Vagina (tissue), 2 donors: Measurements from ENCODE around the gene SCAPER. TPM values are rescaled to one million over a fixed set of nuclear protein-coding genes. Genes with fewer than 3 reads are reported as not detected.

ENCODE experiments used
- DNase-seq, 2 donors: peaks; one replicate each; pipeline ENCODE4 v3.0.0-alpha.2; 2017; ENCODE audit errors: extremely low spot score in 2 of 2
- H3K27ac ChIP-seq: fragments of 200-600 bp; sonication (generic); one replicate; pipeline ENCODE4 v1.5.1; 2019
- H3K27me3 ChIP-seq: fragments of 200-600 bp; sonication (generic); one replicate; pipeline ENCODE4 v1.5.1; 2019
- H3K36me3 ChIP-seq, 2 donors: fragments of 200-600 bp; sonication (generic); one replicate each; pipeline ENCODE4 v1.5.1; 2017 to 2019
- H3K4me1 ChIP-seq: fragments of 200-600 bp; sonication (generic); one replicate; pipeline ENCODE4 v1.5.1; 2019
- H3K4me3 ChIP-seq, 2 donors: fragments of 200-600 bp; sonication (generic); 1 replicate in 1 of 2; 2 replicates in 1 of 2; pipeline ENCODE4 v1.5.1; 2016 to 2019
- H3K9me3 ChIP-seq: fragments of 200-600 bp; sonication (generic); one replicate; pipeline ENCODE4 v1.5.1; 2019
- POLR2A ChIP-seq, 2 donors: fragments of 450-650 bp; IDR thresholded peaks; one replicate each; pipeline ENCODE4 v1.6.1; 2017; ENCODE audit warnings: antibody characterized with exemption in 2 of 2, mild to moderate bottlenecking in 2 of 2, moderate library complexity in 2 of 2
- POLR2AphosphoS5 ChIP-seq, 2 donors: sonication (generic); formaldehyde crosslinking; IDR thresholded peaks; one replicate each; pipeline ENCODE4 v1.9.0; 2017; ENCODE audit warnings: antibody characterized with exemption in 2 of 2, mild to moderate bottlenecking in 2 of 2, low read depth in 1 of 2; ENCODE audit not compliant: insufficient read depth in 1 of 2
- intact Hi-C: fragments of 100-400 bp; cut with DNase I; formaldehyde crosslinking; loops from one replicate; pipeline ENCODE4 v1.15.1; 2023
- total RNA-seq: library from RNA; depleted of rRNA; stranded (reverse); fragments of >200 nt; gene quantifications from one replicate; pipeline ENCODE4 v1.2.3, GENCODE V29; 2016
- TF ChIP-seq, protein P1 (sequence below), 3 experiments: fragments of 450-650 bp in 2 of 3; fragments of 200-600 bp in 1 of 3; sonication (generic) in 1 of 3; IDR thresholded peaks; one replicate each; pipeline ENCODE4 v1.5.1; 2017 to 2019; ENCODE audit warnings: antibody characterized with exemption in 3 of 3, mild to moderate bottlenecking in 2 of 3, moderate library complexity in 2 of 3

The SCAPER gene
- total RNA-seq, 1 donor from 2014 or later, result 51.3 TPM

DNA sequence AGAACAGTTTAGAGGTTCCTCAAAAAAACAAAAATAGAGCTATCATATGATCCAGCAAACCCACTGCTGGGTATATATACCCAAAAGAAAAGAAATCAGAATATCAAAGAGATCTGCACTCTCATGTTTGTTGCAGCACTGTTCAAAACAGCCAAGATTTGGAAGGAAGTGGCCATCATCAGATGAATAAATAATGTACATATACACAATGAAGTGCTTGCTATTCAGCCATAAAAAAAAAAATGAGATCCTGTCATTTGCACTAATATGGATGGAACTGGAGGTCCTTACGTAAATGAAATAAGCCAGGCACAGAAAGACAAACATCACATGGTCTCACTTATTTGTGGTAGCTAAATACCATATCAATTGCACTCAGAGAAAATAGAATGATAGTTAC, 58.4 kb downstream of the SCAPER start:
- no peak overlapping the region for H3K27ac ChIP-seq
- H3K36me3 ChIP-seq, result peaks cover 0 to 10% of the 10 kb centered on the region in 2 donors
- no peak for TF ChIP-seq POLR2A (IDR thresholded peaks at IDR 0.05)
- intact Hi-C loops, result no loop called here
- H3K4me3 ChIP-seq, result no peak overlapping the region
- H3K4me1 ChIP-seq, result peaks cover 6% of the 10 kb centered on the region
- H3K27me3 ChIP-seq, result no peaks in the 10 kb centered on the region
- no peak for DNase-seq
- no peaks in the 10 kb centered on the region for H3K9me3 ChIP-seq

- DNase-seq, result no peak
- Histone ChIP-seq H3K4me3 (no peak overlapping the region), H3K4me1 (peaks cover 6% of the 10 kb centered on the region), H3K27me3 (no peaks in the 10 kb centered on the region), H3K36me3 (peaks cover 0 to 5% of the 10 kb centered on the region in 2 donors), H3K27ac (no peak overlapping the region), H3K9me3 (no peaks in the 10 kb centered on the region)
- intact Hi-C loops, result no loop called here
- TF ChIP-seq POLR2A (IDR thresholded peaks at IDR 0.05) (no peak), POLR2AphosphoS5 (IDR thresholded peaks at IDR 0.05; ENCODE audit: insufficient read depth in 1 of 2, low read depth in 1 of 2) (no peak)
- TF ChIP-seq, protein P1, sequence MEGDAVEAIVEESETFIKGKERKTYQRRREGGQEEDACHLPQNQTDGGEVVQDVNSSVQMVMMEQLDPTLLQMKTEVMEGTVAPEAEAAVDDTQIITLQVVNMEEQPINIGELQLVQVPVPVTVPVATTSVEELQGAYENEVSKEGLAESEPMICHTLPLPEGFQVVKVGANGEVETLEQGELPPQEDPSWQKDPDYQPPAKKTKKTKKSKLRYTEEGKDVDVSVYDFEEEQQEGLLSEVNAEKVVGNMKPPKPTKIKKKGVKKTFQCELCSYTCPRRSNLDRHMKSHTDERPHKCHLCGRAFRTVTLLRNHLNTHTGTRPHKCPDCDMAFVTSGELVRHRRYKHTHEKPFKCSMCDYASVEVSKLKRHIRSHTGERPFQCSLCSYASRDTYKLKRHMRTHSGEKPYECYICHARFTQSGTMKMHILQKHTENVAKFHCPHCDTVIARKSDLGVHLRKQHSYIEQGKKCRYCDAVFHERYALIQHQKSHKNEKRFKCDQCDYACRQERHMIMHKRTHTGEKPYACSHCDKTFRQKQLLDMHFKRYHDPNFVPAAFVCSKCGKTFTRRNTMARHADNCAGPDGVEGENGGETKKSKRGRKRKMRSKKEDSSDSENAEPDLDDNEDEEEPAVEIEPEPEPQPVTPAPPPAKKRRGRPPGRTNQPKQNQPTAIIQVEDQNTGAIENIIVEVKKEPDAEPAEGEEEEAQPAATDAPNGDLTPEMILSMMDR (IDR thresholded peaks at IDR 0.05), result no peak
Measured at GRCh38 chr15:76844096-76844495, 61.0 kb downstream of the SCAPER start.

- Histone ChIP-seq H3K27ac (no peak overlapping the region), H3K27me3 (no peaks in the 10 kb centered on the region), H3K4me3 (no peak overlapping the region), H3K9me3 (no peaks in the 10 kb centered on the region), H3K4me1 (peaks cover 6% of the 10 kb centered on the region), H3K36me3 (peaks cover 0 to 5% of the 10 kb centered on the region in 2 donors)
- no peak for DNase-seq
- TF ChIP-seq POLR2A (IDR thresholded peaks at IDR 0.05), result no peak
- TF ChIP-seq POLR2AphosphoS5 (IDR thresholded peaks at IDR 0.05; ENCODE audit: insufficient read depth in 1 of 2, low read depth in 1 of 2), result no peak
- TF ChIP-seq, protein P1 (IDR thresholded peaks at IDR 0.05), result no peak
- intact Hi-C loops, result no loop called here
Measured at GRCh38 chr15:76843269-76843668, 61.9 kb downstream of the SCAPER start.

DNA sequence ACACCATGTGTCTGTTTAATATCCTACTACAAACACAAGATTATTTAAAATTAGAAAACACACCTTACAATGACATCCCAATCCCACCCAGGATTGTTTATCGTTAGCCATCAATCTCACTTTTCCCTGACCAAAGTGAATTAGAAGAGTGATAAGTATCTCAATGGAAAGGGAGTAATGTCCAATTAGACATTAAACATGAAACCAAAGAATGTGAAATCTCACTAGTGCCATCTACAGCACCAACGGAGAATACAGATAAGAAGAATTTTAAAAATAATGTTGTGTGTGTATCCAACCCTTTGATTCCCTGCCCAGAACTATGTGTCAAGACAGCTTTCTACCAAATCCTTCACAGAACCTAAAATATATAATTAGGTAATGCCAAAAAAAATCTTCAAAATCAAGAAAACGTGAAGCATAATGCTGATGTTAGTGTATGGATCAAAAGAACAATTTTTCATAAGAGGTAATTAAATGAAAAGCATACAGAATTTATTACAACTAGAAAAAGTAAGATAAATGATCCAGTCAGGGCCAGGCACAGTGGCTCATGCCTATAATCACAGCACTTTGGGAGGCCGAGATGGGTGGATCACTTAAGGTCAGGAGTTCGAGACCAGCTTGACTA, 64.2 kb downstream of the SCAPER start:
- peaks cover 0 to 5% of the 10 kb centered on the region in 2 donors for H3K36me3 ChIP-seq
- DNase-seq, result no peak
- peaks cover 6% of the 10 kb centered on the region for H3K4me1 ChIP-seq
- H3K27me3 ChIP-seq, result no peaks in the 10 kb centered on the region
- TF ChIP-seq, protein P1 (IDR thresholded peaks at IDR 0.05), result peak in 1 of 3 experiments; percentile 24
- no peak for TF ChIP-seq POLR2A (IDR thresholded peaks at IDR 0.05)
- no peak for TF ChIP-seq POLR2AphosphoS5 (IDR thresholded peaks at IDR 0.05; ENCODE audit: insufficient read depth in 1 of 2, low read depth in 1 of 2)
- no peaks in the 10 kb centered on the region for H3K9me3 ChIP-seq
- no peak overlapping the region for H3K27ac ChIP-seq
- intact Hi-C loops, result no loop called here
- H3K4me3 ChIP-seq, result no peak overlapping the region

DNA sequence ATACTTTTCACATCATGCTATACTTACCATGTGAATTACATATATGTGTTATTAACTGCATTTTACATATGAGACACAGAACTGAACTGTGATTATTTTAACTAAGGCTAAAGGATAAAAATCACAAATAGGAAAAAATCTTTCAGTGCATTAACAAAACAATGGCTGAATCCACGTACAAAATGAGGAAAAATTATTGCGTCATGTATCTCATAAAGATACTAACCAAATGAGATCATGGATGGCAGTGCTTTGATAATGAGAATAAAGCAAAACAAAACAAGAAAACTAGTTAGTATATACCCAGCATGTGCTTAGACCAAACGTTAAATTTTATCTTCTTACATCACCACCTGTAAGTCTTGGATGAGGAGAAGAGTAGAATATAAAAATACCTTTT, 66.0 kb downstream of the SCAPER start:
- no peak for DNase-seq
- intact Hi-C loops, result no loop called here
- H3K27ac ChIP-seq, result no peak overlapping the region
- no peak overlapping the region for H3K4me3 ChIP-seq
- H3K36me3 ChIP-seq, result peaks cover 0 to 5% of the 10 kb centered on the region in 2 donors
- peaks cover under 1% of the 10 kb centered on the region for H3K4me1 ChIP-seq
- H3K27me3 ChIP-seq, result no peaks in the 10 kb centered on the region
- no peaks in the 10 kb centered on the region for H3K9me3 ChIP-seq
- no peak for TF ChIP-seq POLR2AphosphoS5 (IDR thresholded peaks at IDR 0.05; ENCODE audit: insufficient read depth in 1 of 2, low read depth in 1 of 2)
- TF ChIP-seq, protein P1 (IDR thresholded peaks at IDR 0.05), result no peak
- TF ChIP-seq POLR2A (IDR thresholded peaks at IDR 0.05), result no peak
